WTC11 (cell line): Measurements from ENCODE around the gene GALNTL6. TPM values are rescaled to one million over a fixed set of nuclear protein-coding genes. Genes with fewer than 3 reads are reported as not detected.

Source experiments
- ATAC-seq: fragments of 200-7000 bp; cut with Tn5 transposase; 2 replicates; pipeline ENCODE4 v1.10.0; 2021; ENCODE audit warnings: mild to moderate bottlenecking, moderate library complexity
- CTCF ChIA-PET: fragments of 300-600 bp; sonication (Branson Sonifier 250); formaldehyde crosslinking; loops from one replicate; lab custom pipeline; 2021; ENCODE audit warnings: antibody characterized with exemption; lab: Charles Lee
- POLR2A ChIA-PET: fragments of 350-600 bp; sonication (Branson Sonifier 250); formaldehyde crosslinking; loops from one replicate; lab custom pipeline; 2021; ENCODE audit warnings: antibody characterized with exemption; lab: Charles Lee
- DNase-seq: peaks from one replicate; pipeline ENCODE4 v3.0.0; 2021; ENCODE audit warnings: low spot score
- H3K27ac Mint-ChIP-seq: 2 replicates; pipeline ENCODE4 v1.8.0; 2021; ENCODE audit warnings: mixed read lengths
- H3K27me3 Mint-ChIP-seq: 2 replicates; pipeline ENCODE4 v1.8.0; 2021; ENCODE audit warnings: low read depth, mild to moderate bottlenecking, moderate library complexity, mixed read lengths
- H3K36me3 Mint-ChIP-seq: 2 replicates; pipeline ENCODE4 v1.8.0; 2021; ENCODE audit warnings: mixed read lengths
- H3K4me1 Mint-ChIP-seq: 2 replicates; pipeline ENCODE4 v1.8.0; 2022; ENCODE audit warnings: mixed read lengths
- H3K4me3 Mint-ChIP-seq: 2 replicates; pipeline ENCODE4 v1.8.0; 2021; ENCODE audit warnings: mild to moderate bottlenecking, moderate library complexity, mixed read lengths
- H3K9me3 Mint-ChIP-seq: 2 replicates; pipeline ENCODE4 v1.8.0; 2021; ENCODE audit warnings: mixed read lengths
- ATF2 ChIP-seq: sonication (generic); formaldehyde crosslinking; IDR thresholded peaks from 2 replicates; pipeline ENCODE4 v1.8.1; 2022; ENCODE audit warnings: low read depth, missing genetic modification reagents, borderline replicate concordance
- CBFB ChIP-seq: sonication (generic); formaldehyde crosslinking; IDR thresholded peaks from 2 replicates; pipeline ENCODE4 v1.8.1; 2022; ENCODE audit warnings: mild to moderate bottlenecking, low read depth, missing genetic modification reagents
- CREM ChIP-seq: sonication (generic); formaldehyde crosslinking; IDR thresholded peaks from 2 replicates; pipeline ENCODE4 v1.8.1; 2022; ENCODE audit warnings: mild to moderate bottlenecking, missing genetic modification reagents, moderate library complexity
- FOXP4 ChIP-seq: sonication (generic); formaldehyde crosslinking; IDR thresholded peaks from 2 replicates; pipeline ENCODE4 v1.8.0; 2022; ENCODE audit warnings: mild to moderate bottlenecking, missing genetic modification reagents
- HMGXB4 ChIP-seq: sonication (generic); formaldehyde crosslinking; IDR thresholded peaks from 2 replicates; pipeline ENCODE4 v1.8.1; 2023; ENCODE audit warnings: mild to moderate bottlenecking, moderate library complexity, missing genetic modification reagents
- IRF1 ChIP-seq: sonication (generic); formaldehyde crosslinking; IDR thresholded peaks from 2 replicates; pipeline ENCODE4 v1.8.0; 2023; ENCODE audit warnings: missing genetic modification reagents
- SP1 ChIP-seq: sonication (generic); formaldehyde crosslinking; conservative IDR thresholded peaks from 2 replicates; pipeline ENCODE4 v1.8.1; 2022; ENCODE audit warnings: missing genetic modification reagents
- USF2 ChIP-seq: sonication (generic); formaldehyde crosslinking; IDR thresholded peaks from 2 replicates; pipeline ENCODE4 v1.8.1; 2023; ENCODE audit warnings: mild to moderate bottlenecking, missing genetic modification reagents, moderate library complexity
- ZMAT4 ChIP-seq: fragments of 250-450 bp; sonication (Bioruptor Pico); IDR thresholded peaks from 2 replicates; pipeline ENCODE4 v1.9.0; 2021; ENCODE audit warnings: mild to moderate bottlenecking
- ZNF219 ChIP-seq: sonication (generic); formaldehyde crosslinking; IDR thresholded peaks from 2 replicates; pipeline ENCODE4 v1.8.0; 2023; ENCODE audit warnings: missing genetic modification reagents, mild to moderate bottlenecking, borderline replicate concordance
- ZNF263 ChIP-seq: sonication (generic); formaldehyde crosslinking; IDR thresholded peaks from 2 replicates; pipeline ENCODE4 v1.8.1; 2022; ENCODE audit warnings: low read depth, mild to moderate bottlenecking, moderate library complexity, missing genetic modification reagents
- ZNF512 ChIP-seq: sonication (generic); formaldehyde crosslinking; IDR thresholded peaks from 2 replicates; pipeline ENCODE4 v1.8.1; 2022; ENCODE audit warnings: missing genetic modification reagents, borderline replicate concordance
- total RNA-seq: library from RNA; stranded (reverse); gene quantifications from 3 replicates; pipeline ENCODE4 v1.2.3, GENCODE V29; 2021

Gene GALNTL6
- total RNA-seq, 1 experiment from 2014 or later, result 0.24 TPM

- POLR2A ChIA-PET, result no interaction called here
- H3K27ac Mint-ChIP-seq, result peak overlapping the region; percentile 82
These were observed 171.0 kb downstream of the GALNTL6 start for GRCh38 chr4:171983935-171984805.

GRCh38 chr4:171985129-171985528, 171.9 kb downstream of the GALNTL6 start:
- Mint-ChIP-seq H3K4me3 (no peak overlapping the region), H3K27ac (no peak overlapping the region), H3K27me3 (no peaks in the 10 kb centered on the region), H3K36me3 (no peaks in the 10 kb centered on the region; the same call in 1 of the 2 replicates), H3K9me3 (0 out of 2 replicates have a peak, but pooled peaks cover 3% of the 10 kb centered on the region), H3K4me1 (peaks cover 23% of the 10 kb centered on the region)
- ATAC-seq, result no peak
- ChIA-PET CTCF (no interaction called here), POLR2A (no interaction called here)
- TF ChIP-seq IRF1 (no peak), FOXP4 (CRISPR knock-in tag) (no peak), CBFB (CRISPR knock-in tag) (no peak), CREM (CRISPR knock-in tag) (no peak), ATF2 (no peak), ZMAT4 (no peak), ZNF219 (CRISPR knock-in tag) (no peak), USF2 (CRISPR knock-in tag) (no peak)
- DNase-seq, result no peak

More at GRCh38 chr4:171983935-171984805, 171.0 kb downstream of the GALNTL6 start:
- Mint-ChIP-seq H3K36me3 (no peaks in the 10 kb centered on the region), H3K9me3 (0 out of 2 replicates have a peak, but pooled peaks cover 3% of the 10 kb centered on the region), H3K4me1 (peaks cover 17% of the 10 kb centered on the region), H3K4me3 (no peak overlapping the region), H3K27me3 (no peaks in the 10 kb centered on the region)
- ATAC-seq (peak; percentile 76), DNase-seq (no peak)
- CTCF ChIA-PET, result no interaction called here
- TF ChIP-seq ZNF512 (CRISPR knock-in tag) (no peak), HMGXB4 (CRISPR knock-in tag) (no peak), ZNF263 (CRISPR knock-in tag) (no peak), SP1 (CRISPR knock-in tag) (0 out of 2 replicates have a peak, but pooled peaks have one; percentile 24), CREM (CRISPR knock-in tag) (no peak)
